Sigmoid colon (tissue), 7 donors: ENCODE measurements around the gene SPEM2. TPM values are rescaled to one million over a fixed set of nuclear protein-coding genes. Genes with fewer than 3 reads are reported as not detected.

Experiments
- DNase-seq: peaks from one replicate; pipeline ENCODE4 v3.0.0-alpha.2; 2019
- H3K27ac ChIP-seq, 4 donors: fragments of 200-600 bp; sonication (generic); one replicate each; pipeline ENCODE4 v1.5.1; 2016 to 2019; ENCODE audit warnings: mild to moderate bottlenecking in 1 of 4
- H3K27me3 ChIP-seq, 3 donors: fragments of 200-600 bp; sonication (generic); one replicate each; pipeline ENCODE4 v1.5.1; 2019; ENCODE audit warnings: mild to moderate bottlenecking in 1 of 3
- H3K36me3 ChIP-seq, 4 donors: fragments of 200-600 bp; sonication (generic); one replicate each; pipeline ENCODE4 v1.5.1; 2016 to 2019
- H3K4me1 ChIP-seq, 4 donors: fragments of 200-600 bp; sonication (generic); one replicate each; pipeline ENCODE4 v1.5.1; 2017 to 2019
- H3K4me3 ChIP-seq, 4 donors: fragments of 200-600 bp; sonication (generic); one replicate each; pipeline ENCODE4 v1.5.1; 2017 to 2019; ENCODE audit warnings: mild to moderate bottlenecking in 2 of 4, moderate library complexity in 1 of 4
- H3K9me3 ChIP-seq, 4 donors: fragments of 200-600 bp in 3 of 4; sonication (generic) in 3 of 4; one replicate each; pipeline versions ENCODE4 v1.5.1 to v1.6.1; 2013 to 2019
- EP300 ChIP-seq, 4 donors: sonication (generic); formaldehyde crosslinking; IDR thresholded peaks; one replicate each; pipeline ENCODE4 v1.6.1; 2017; ENCODE audit warnings: antibody characterized with exemption in 4 of 4
- POLR2A ChIP-seq, 2 donors: fragments of 450-650 bp; IDR thresholded peaks; one replicate each; pipeline ENCODE4 v1.6.1; 2016; ENCODE audit warnings: antibody characterized with exemption in 2 of 2, mild to moderate bottlenecking in 2 of 2, moderate library complexity in 2 of 2
- POLR2AphosphoS5 ChIP-seq, 4 donors: sonication (generic); formaldehyde crosslinking; IDR thresholded peaks; one replicate each; pipeline ENCODE4 v1.6.1; 2017; ENCODE audit warnings: antibody characterized with exemption in 4 of 4
- WGBS, 2 donors: extraction: QIAGEN DNeasy Blood & Tissue Kit; methylation state at CpG; one replicate each; pipeline ENCODE4 v1.1.7; 2013; 5-methylcytosine and 5-hydroxymethylcytosine counted together
- intact Hi-C: fragments of 100-400 bp; cut with DNase I; formaldehyde crosslinking; loops from one replicate; pipeline ENCODE4 v1.15.1; 2023
- polyA plus RNA-seq, 3 donors: library from polyadenylated mRNA; stranded (reverse); fragments of 200-250 nt; gene quantifications; one replicate each; pipeline ENCODE4 v1.2.3, GENCODE V29; 2013
- total RNA-seq, 4 donors: library from RNA; depleted of rRNA; stranded (reverse); fragments of >200 nt; gene quantifications; one replicate each; pipeline ENCODE4 v1.1.0, GENCODE V29; 2016
- TF ChIP-seq, protein P1 (sequence below), 4 experiments: fragments of 450-650 bp in 3 of 4; fragments of 200-600 bp in 1 of 4; IDR thresholded peaks; one replicate each; pipeline ENCODE4 v1.5.1; 2016 to 2019; ENCODE audit warnings: antibody characterized with exemption in 4 of 4, mild to moderate bottlenecking in 3 of 4, moderate library complexity in 2 of 4
- donor health status: healthy with polysubstance abuse.
- donor health status: Bipolar disorder and iron deficiency.
- donor health status: healthy.

The SPEM2 gene
- total RNA-seq (not detected), polyA plus RNA-seq (not detected)

DNA sequence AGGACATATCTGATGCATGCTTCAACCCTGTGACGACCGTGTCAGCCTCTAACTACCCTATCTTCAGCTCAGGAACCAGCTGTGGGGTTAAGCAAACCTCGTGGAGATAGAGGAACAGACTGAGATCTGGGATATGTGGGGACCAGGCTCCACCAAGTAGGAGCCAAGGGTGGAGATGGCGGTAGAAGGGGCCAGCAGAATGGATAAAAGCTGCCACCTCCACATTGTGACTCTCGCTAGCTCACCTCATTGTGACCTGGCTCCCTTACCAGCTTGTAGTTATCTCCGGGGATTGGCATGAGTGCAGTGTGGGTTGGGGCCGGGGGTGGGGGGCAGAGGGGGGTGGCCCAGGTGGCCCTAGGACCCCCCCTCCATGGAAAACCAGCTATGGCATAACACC lies at the start of gene SPEM2:
SPEM2 (plus strand) TSS at position 301 of the 400 bp plus-strand sequence; CDS start at position 374, 73 bp downstream.
- no peaks in the 10 kb centered on the region for H3K9me3 ChIP-seq
- no peaks in the 10 kb centered on the region for H3K4me1 ChIP-seq
- H3K36me3 ChIP-seq = no peaks in the 10 kb centered on the region
- no peak for DNase-seq
- TF ChIP-seq, protein P1, sequence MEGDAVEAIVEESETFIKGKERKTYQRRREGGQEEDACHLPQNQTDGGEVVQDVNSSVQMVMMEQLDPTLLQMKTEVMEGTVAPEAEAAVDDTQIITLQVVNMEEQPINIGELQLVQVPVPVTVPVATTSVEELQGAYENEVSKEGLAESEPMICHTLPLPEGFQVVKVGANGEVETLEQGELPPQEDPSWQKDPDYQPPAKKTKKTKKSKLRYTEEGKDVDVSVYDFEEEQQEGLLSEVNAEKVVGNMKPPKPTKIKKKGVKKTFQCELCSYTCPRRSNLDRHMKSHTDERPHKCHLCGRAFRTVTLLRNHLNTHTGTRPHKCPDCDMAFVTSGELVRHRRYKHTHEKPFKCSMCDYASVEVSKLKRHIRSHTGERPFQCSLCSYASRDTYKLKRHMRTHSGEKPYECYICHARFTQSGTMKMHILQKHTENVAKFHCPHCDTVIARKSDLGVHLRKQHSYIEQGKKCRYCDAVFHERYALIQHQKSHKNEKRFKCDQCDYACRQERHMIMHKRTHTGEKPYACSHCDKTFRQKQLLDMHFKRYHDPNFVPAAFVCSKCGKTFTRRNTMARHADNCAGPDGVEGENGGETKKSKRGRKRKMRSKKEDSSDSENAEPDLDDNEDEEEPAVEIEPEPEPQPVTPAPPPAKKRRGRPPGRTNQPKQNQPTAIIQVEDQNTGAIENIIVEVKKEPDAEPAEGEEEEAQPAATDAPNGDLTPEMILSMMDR (IDR thresholded peaks at IDR 0.05) = no peak
- no peak for TF ChIP-seq EP300 (IDR thresholded peaks at IDR 0.05)
- TF ChIP-seq POLR2A (IDR thresholded peaks at IDR 0.05) = no peak
- no peak for TF ChIP-seq POLR2AphosphoS5 (IDR thresholded peaks at IDR 0.05)
- H3K27me3 ChIP-seq = no peaks in the 10 kb centered on the region
- no peak within 1 kb of the TSS for H3K27ac ChIP-seq
- no peak within 1 kb of the TSS for H3K4me3 ChIP-seq
- WGBS, 2 donors = 82 to 84% methylated on average over 7 of the region's 7 CpGs
- intact Hi-C loops = no loop called here

DNA sequence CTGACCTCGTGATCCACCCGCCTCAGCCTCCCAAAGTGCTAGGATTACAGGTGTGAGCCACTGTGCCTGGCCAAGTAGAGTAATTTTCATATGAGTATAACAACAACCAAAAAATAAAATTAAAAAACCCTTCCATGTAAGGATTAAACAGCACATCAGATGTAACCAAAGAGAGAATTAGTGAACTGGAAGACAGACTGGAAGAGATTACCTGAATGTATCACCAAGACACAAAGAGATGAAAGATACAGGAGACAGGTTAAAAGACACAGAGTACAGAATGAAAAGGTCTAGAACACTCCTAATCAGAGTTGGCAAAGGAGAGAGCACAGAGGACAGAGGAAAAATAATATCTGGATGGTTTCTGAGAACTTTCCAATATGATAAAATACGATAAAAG lies 46.3 kb upstream of the SPEM2 start:
- 94 to 97% methylated on average over 3 of the region's 3 CpGs for WGBS, 2 donors
- TF ChIP-seq EP300 (IDR thresholded peaks at IDR 0.05) (no peak), POLR2A (IDR thresholded peaks at IDR 0.05) (no peak), POLR2AphosphoS5 (IDR thresholded peaks at IDR 0.05) (no peak)
- TF ChIP-seq, protein P1 (IDR thresholded peaks at IDR 0.05) = no peak
- H3K27ac ChIP-seq = no peak overlapping the region
- DNase-seq = no peak
- no peak overlapping the region for H3K4me3 ChIP-seq
- H3K27me3 ChIP-seq = no peaks in the 10 kb centered on the region
- intact Hi-C loops = no loop called here
- H3K9me3 ChIP-seq = no peaks in the 10 kb centered on the region
- H3K4me1 ChIP-seq = peaks cover 1 to 30% (median 28%) of the 10 kb centered on the region in 4 donors
- no peaks in the 10 kb centered on the region for H3K36me3 ChIP-seq

DNA sequence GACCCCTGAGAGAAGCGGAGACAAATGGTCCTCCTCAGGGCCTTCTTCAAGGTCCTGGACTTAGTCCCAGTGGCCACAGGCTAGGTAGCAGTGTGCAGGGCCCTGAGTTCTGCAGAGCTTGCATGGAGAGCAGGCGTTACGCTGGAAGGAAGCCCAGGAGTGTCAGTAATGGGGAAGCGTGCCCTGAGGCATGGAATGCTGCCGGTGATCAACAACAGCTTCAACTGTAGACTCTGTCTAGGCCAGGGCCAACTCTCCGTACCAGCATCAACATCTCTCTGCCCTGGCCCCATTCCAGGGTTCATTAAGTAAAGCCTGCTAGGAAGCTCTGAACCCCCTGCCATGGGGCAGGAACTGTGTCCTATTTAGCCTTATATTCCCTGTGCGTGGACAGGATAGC lies 45.1 kb upstream of the SPEM2 start:
- Histone ChIP-seq H3K4me1 (peaks cover 2 to 34% (median 30%) of the 10 kb centered on the region in 4 donors), H3K36me3 (no peaks in the 10 kb centered on the region), H3K4me3 (peak overlapping the region; percentile 15 to 54 (median 50)), H3K9me3 (no peaks in the 10 kb centered on the region), H3K27ac (peak overlapping the region; percentile 64 to 77 (median 69)), H3K27me3 (no peaks in the 10 kb centered on the region)
- TF ChIP-seq POLR2AphosphoS5 (IDR thresholded peaks at IDR 0.05) = peak in 2 of 4 donors; percentile 21 to 50
- TF ChIP-seq EP300 (IDR thresholded peaks at IDR 0.05) = no peak
- TF ChIP-seq, protein P1 (IDR thresholded peaks at IDR 0.05) = no peak
- no peak for TF ChIP-seq POLR2A (IDR thresholded peaks at IDR 0.05)
- peak; percentile 91 for DNase-seq
- intact Hi-C loops = loop anchor here (5.0 kb wide), 1 partner anchor 182 kb away; the partner anchor contains the start of gene SENP3
- 20 to 58% methylated on average over 7 of the region's 7 CpGs for WGBS, 2 donors

DNA sequence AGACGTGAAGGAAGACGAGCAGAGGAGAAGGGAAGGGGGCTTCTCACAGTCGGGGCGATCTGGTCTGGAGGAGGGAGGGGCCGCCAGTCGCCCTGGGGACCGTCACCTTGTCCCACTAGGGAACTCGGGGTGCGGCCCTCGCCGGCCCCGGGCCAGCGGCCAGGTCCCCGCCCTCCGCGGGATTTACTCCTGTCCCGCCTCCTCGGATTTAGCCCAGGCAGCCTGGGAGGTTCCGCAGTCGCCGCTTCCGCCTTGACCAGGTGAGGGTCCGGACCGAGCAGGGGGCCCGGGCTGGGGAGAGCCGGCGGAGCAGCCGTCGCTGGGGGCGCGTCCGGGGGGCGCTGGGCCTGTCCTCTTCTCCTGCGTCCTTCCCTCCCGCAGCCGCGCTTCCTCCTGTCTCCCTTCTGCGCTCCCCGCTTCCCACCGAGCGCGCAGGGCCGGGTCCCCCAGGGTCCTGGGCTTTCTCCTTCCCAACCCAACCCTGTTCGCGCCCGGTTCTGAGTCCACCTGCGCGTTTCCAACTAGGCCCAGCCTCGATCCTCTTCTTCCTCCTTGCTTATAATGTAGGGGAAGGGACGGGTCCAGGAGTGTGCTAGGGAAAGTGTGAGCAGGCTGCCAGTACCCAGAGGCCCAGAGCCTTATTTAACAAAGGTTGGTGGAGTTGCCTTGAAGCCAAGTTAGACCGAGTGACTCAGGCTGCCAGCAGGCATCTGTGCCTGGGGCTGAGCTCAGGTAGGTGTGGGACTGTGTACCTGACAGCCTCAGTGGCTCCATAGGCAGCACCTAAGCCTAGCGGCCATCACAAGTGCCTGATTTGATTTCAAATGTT lies 44.3 kb upstream of the SPEM2 start, which contains the start of gene TNK1:
TNK1 (plus strand) TSS at position 235 of the 829 bp plus-strand sequence. CDS start 1,838 bp downstream, outside the sequence.
- TF ChIP-seq, protein P1 (IDR thresholded peaks at IDR 0.05) = no peak
- TF ChIP-seq POLR2A (IDR thresholded peaks at IDR 0.05) = peak in 1 of 2 donors; percentile 52
- TF ChIP-seq POLR2AphosphoS5 (IDR thresholded peaks at IDR 0.05) = peak in 3 of 4 donors; percentile 48 to 83 (median 53)
- no peaks in the 10 kb centered on the region for H3K9me3 ChIP-seq
- H3K4me1 ChIP-seq = peaks cover 2 to 34% (median 30%) of the 10 kb centered on the region in 4 donors
- intact Hi-C loops = loop anchor here (5.0 kb wide), 1 partner anchor 181 kb away; the partner anchor contains the start of gene SENP3
- H3K27me3 ChIP-seq = no peaks in the 10 kb centered on the region
- H3K36me3 ChIP-seq = no peaks in the 10 kb centered on the region
- DNase-seq = peak; percentile 86
- 2 to 6% methylated on average over 52 of the region's 52 CpGs for WGBS, 2 donors
- H3K27ac ChIP-seq = peak within 1 kb of the TSS; percentile 64 to 77 (median 69)
- H3K4me3 ChIP-seq = peak within 1 kb of the TSS; percentile 15 to 54 (median 50)
